Breast epithelium (tissue), 3 donors: Measurements from ENCODE around the gene IRF6.

Experiments used
- POLR2A ChIP-seq: fragments of 450-650 bp; IDR thresholded peaks from one replicate; pipeline ENCODE4 v1.6.1; 2016; ENCODE audit warnings: antibody characterized with exemption, mild to moderate bottlenecking, moderate library complexity
- TF ChIP-seq, protein P1 (sequence below), 3 donors: fragments of 450-650 bp; IDR thresholded peaks; one replicate each; pipeline ENCODE4 v1.5.1; 2016 to 2017; ENCODE audit warnings: antibody characterized with exemption in 3 of 3, mild to moderate bottlenecking in 3 of 3, moderate library complexity in 3 of 3

GRCh38 chr1:209780268-209780667, 25.7 kb downstream of the IRF6 start:
- TF ChIP-seq POLR2A = no peak
- TF ChIP-seq, protein P1, sequence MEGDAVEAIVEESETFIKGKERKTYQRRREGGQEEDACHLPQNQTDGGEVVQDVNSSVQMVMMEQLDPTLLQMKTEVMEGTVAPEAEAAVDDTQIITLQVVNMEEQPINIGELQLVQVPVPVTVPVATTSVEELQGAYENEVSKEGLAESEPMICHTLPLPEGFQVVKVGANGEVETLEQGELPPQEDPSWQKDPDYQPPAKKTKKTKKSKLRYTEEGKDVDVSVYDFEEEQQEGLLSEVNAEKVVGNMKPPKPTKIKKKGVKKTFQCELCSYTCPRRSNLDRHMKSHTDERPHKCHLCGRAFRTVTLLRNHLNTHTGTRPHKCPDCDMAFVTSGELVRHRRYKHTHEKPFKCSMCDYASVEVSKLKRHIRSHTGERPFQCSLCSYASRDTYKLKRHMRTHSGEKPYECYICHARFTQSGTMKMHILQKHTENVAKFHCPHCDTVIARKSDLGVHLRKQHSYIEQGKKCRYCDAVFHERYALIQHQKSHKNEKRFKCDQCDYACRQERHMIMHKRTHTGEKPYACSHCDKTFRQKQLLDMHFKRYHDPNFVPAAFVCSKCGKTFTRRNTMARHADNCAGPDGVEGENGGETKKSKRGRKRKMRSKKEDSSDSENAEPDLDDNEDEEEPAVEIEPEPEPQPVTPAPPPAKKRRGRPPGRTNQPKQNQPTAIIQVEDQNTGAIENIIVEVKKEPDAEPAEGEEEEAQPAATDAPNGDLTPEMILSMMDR (IDR thresholded peaks at IDR 0.05) = no peak
